ENCODE data around the gene IL1RAPL1. TPM values are rescaled to one million over a fixed set of nuclear protein-coding genes. Genes with fewer than 3 reads are reported as not detected.

Gene IL1RAPL1
- polyA plus RNA-seq, 1 of the 3 experiments (the other 2 are of a cell fraction) = 2.8 TPM

- no peaks in the 10 kb centered on the region for H3K79me2 ChIP-seq (ENCODE audit: insufficient read depth)
- no peak for DNase-seq
- no peak overlapping the region for H2AFZ ChIP-seq (ENCODE audit: low read depth)
- no peaks in the 10 kb centered on the region for H3F3A ChIP-seq (replicated peaks; ENCODE audit: insufficient read depth)
- no peak for TF ChIP-seq RCOR1 (IDR thresholded peaks at IDR 0.05; ENCODE audit: low read length)
- TF ChIP-seq RXRA (IDR thresholded peaks at IDR 0.05; ENCODE audit: borderline replicate concordance, low read depth) = no peak
- TF ChIP-seq FOSL2 (IDR thresholded peaks at IDR 0.05; ENCODE audit: borderline replicate concordance, low read depth) = no peak
- no peak for TF ChIP-seq NRF1 (IDR thresholded peaks at IDR 0.05; ENCODE audit: low read depth, low read length)
- TF ChIP-seq FOXJ3 (CRISPR knock-in tag; IDR thresholded peaks at IDR 0.05) = no peak
- TF ChIP-seq CHD2 (IDR thresholded peaks at IDR 0.05; ENCODE audit: low read length, partially characterized antibody) = no peak
- TF ChIP-seq TCF12 (IDR thresholded peaks at IDR 0.05) = no peak
- no peaks in the 10 kb centered on the region for H3K9me2 ChIP-seq
- WGBS (ENCODE audit: low lambda C conversion rate) = 20% methylated on average over 1 of the region's 1 CpG
- no peak overlapping the region for H3K4me3 ChIP-seq (ENCODE audit: low read depth in 2 of 2, low read length in 1 of 2)
- no peaks in the 10 kb centered on the region for H4K20me1 ChIP-seq (ENCODE audit: insufficient read depth)
- POLR2A ChIA-PET = no interaction called here
- peaks cover 0 to 3% of the 10 kb centered on the region in 2 experiments; a peak in 1 of 4 replicates for H3K4me1 ChIP-seq (ENCODE audit: control insufficient read depth in 1 of 2, insufficient read depth in 2 of 2, low read depth in 1 of 2, low read length in 1 of 2)
- no peak overlapping the region for H3K4me2 ChIP-seq
- H3K36me3 ChIP-seq (replicated peaks in 1 of 2; ENCODE audit: control insufficient read depth in 1 of 2, insufficient read depth in 2 of 2, low read length in 1 of 2) = no peaks in the 10 kb centered on the region
- H3K27me3 ChIP-seq (ENCODE audit: insufficient read depth) = no peaks in the 10 kb centered on the region
- H3K9me3 ChIP-seq = no peaks in the 10 kb centered on the region
- CTCF ChIA-PET = no interaction called here
- H3K27ac ChIP-seq (ENCODE audit: low read depth in 2 of 2, low read length in 1 of 2) = no peak overlapping the region
- H3K9ac ChIP-seq = no peak overlapping the region
These were observed 901.7 kb downstream of the IL1RAPL1 start for GRCh38 chrX:29488919-29489318.

- no peak for TF ChIP-seq EZH2phosphoT487 (IDR thresholded peaks at IDR 0.05; ENCODE audit: borderline replicate concordance, low read depth)
- no peak for TF ChIP-seq TEAD4 (IDR thresholded peaks at IDR 0.05; ENCODE audit: borderline replicate concordance, insufficient read depth)
- no peak for TF ChIP-seq PBX3 (IDR thresholded peaks at IDR 0.05)
- no peak for TF ChIP-seq RXRA (IDR thresholded peaks at IDR 0.05; ENCODE audit: borderline replicate concordance, low read depth)
- TF ChIP-seq GABPA (IDR thresholded peaks at IDR 0.05; ENCODE audit: low read depth) = no peak
- no peak for TF ChIP-seq REST (IDR thresholded peaks at IDR 0.05; ENCODE audit: low read depth, low read length)
- Histone ChIP-seq H3K4me1 (ENCODE audit: control insufficient read depth in 1 of 2, insufficient read depth in 2 of 2, low read depth in 1 of 2, low read length in 1 of 2) (peaks cover 0 to 3% of the 10 kb centered on the region in 2 experiments; a peak in 1 of 4 replicates), H3K9me2 (no peaks in the 10 kb centered on the region), H3K36me3 (replicated peaks in 1 of 2; ENCODE audit: control insufficient read depth in 1 of 2, insufficient read depth in 2 of 2, low read length in 1 of 2) (no peaks in the 10 kb centered on the region), H3F3A (replicated peaks; ENCODE audit: insufficient read depth) (no peaks in the 10 kb centered on the region), H4K20me1 (ENCODE audit: insufficient read depth) (no peaks in the 10 kb centered on the region), H3K4me3 (ENCODE audit: low read depth in 2 of 2, low read length in 1 of 2) (no peak overlapping the region), H3K27me3 (ENCODE audit: insufficient read depth) (no peaks in the 10 kb centered on the region), H3K27ac (ENCODE audit: low read depth in 2 of 2, low read length in 1 of 2) (no peak overlapping the region), H3K4me2 (no peak overlapping the region), H3K79me2 (ENCODE audit: insufficient read depth) (no peaks in the 10 kb centered on the region), H2AFZ (ENCODE audit: low read depth) (no peak overlapping the region), H3K9me3 (no peaks in the 10 kb centered on the region), H3K9ac (no peak overlapping the region)
- no peak for DNase-seq
- 35% methylated on average over 2 of the region's 2 CpGs for WGBS (ENCODE audit: low lambda C conversion rate)
- ChIA-PET POLR2A (no interaction called here), CTCF (interaction anchor here (1.0 kb wide), 1 partner anchor 12 kb away, joined by 5 read pairs; no protein-coding TSS in a partner anchor)
These were observed 903.4 kb downstream of the IL1RAPL1 start for GRCh38 chrX:29490606-29491005.

Measured in SK-N-SH (cell line).